Keratinocyte (primary cell): Measurements from ENCODE around the gene SELE. TPM values are rescaled to one million over a fixed set of nuclear protein-coding genes. Genes with fewer than 3 reads are reported as not detected.

Source experiments
- DNase-seq: peaks from one replicate; pipeline ENCODE4 v3.0.0-alpha.2; 2011; ENCODE audit warnings: low read depth, missing footprints, low spot score
- FAIRE-seq: peaks from 2 replicates; lab custom pipeline; 2011; peaks lifted over from hg19 to GRCh38; lab: Jason Lieb, UNC
- H2AFZ ChIP-seq: 2 replicates; pipeline ENCODE4 v1.6.0; 2012; ENCODE audit warnings: low read length, control low read depth, inconsistent platforms; ENCODE audit not compliant: control insufficient read depth
- H3K27ac ChIP-seq: 2 replicates; pipeline ENCODE4 v1.5.1; 2011; ENCODE audit warnings: low read length; ENCODE audit not compliant: control insufficient read depth, insufficient read depth
- H3K27me3 ChIP-seq: 3 replicates; pipeline ENCODE4 v1.6.0; 2011; ENCODE audit warnings: low read length; ENCODE audit not compliant: control insufficient read depth, insufficient read depth; ENCODE audit errors: extremely low read depth
- H3K36me3 ChIP-seq, 2 experiments: 2 replicates in 1 of 2; 3 replicates in 1 of 2; pipeline ENCODE4 v1.5.1; 2011; ENCODE audit warnings: low read length in 2 of 2, mild to moderate bottlenecking in 1 of 2; ENCODE audit not compliant: control insufficient read depth in 2 of 2, insufficient read depth in 2 of 2; ENCODE audit errors: extremely low read depth in 1 of 2
- H3K4me1 ChIP-seq: 3 replicates; pipeline ENCODE4 v1.5.1; 2011; ENCODE audit warnings: low read length; ENCODE audit not compliant: control insufficient read depth, insufficient read depth; ENCODE audit errors: extremely low read depth
- H3K4me2 ChIP-seq: 3 replicates; pipeline ENCODE4 v1.6.0; 2011; ENCODE audit warnings: low read depth, low read length; ENCODE audit not compliant: control insufficient read depth, insufficient read depth; ENCODE audit errors: extremely low read depth
- H3K4me3 ChIP-seq, 3 experiments: fragments of 200-600 bp in 1 of 3; sonication (generic) in 1 of 3; 2 replicates in 2 of 3; 3 replicates in 1 of 3; pipeline ENCODE4 v1.5.1; 2011 to 2016; ENCODE audit warnings: low read length in 3 of 3, mild to moderate bottlenecking in 3 of 3, control low read depth in 2 of 3, inconsistent platforms in 1 of 3, low read depth in 1 of 3, mixed read lengths in 1 of 3, mixed run types in 1 of 3, moderate library complexity in 1 of 3; ENCODE audit not compliant: control insufficient read depth in 2 of 3, insufficient read depth in 2 of 3; ENCODE audit errors: extremely low read depth in 1 of 3
- H3K79me2 ChIP-seq: 2 replicates; pipeline ENCODE4 v1.6.0; 2012; ENCODE audit warnings: low read length; ENCODE audit not compliant: control insufficient read depth, insufficient read depth
- H3K9ac ChIP-seq: 3 replicates; pipeline ENCODE4 v1.6.0; 2011; ENCODE audit warnings: low read length; ENCODE audit not compliant: control insufficient read depth, insufficient read depth; ENCODE audit errors: extremely low read depth
- H3K9me1 ChIP-seq: 3 replicates; pipeline ENCODE4 v1.6.0; 2011; ENCODE audit warnings: low read length; ENCODE audit not compliant: control insufficient read depth, insufficient read depth; ENCODE audit errors: extremely low read depth
- H3K9me3 ChIP-seq: 2 replicates; pipeline ENCODE4 v1.5.1; 2012; ENCODE audit warnings: low read depth, low read length; ENCODE audit not compliant: control insufficient read depth
- H4K20me1 ChIP-seq: 3 replicates; pipeline ENCODE4 v1.6.0; 2011; ENCODE audit warnings: low read length; ENCODE audit not compliant: control insufficient read depth, insufficient read depth; ENCODE audit errors: extremely low read depth
- EZH2 ChIP-seq: IDR thresholded peaks from one replicate; pipeline ENCODE4 v1.6.1; 2012; ENCODE audit warnings: inconsistent platforms, mild to moderate bottlenecking, low read length, moderate library complexity
- dilution Hi-C: fragments of 300-500 bp; cut with MboI; formaldehyde crosslinking; loops from one replicate; pipeline ENCODE4 v1.7.0; 2020; ENCODE audit warnings: low sequenced_read_pairs; ENCODE audit not compliant: extremely low pct_ligation_motif_present
- polyA plus RNA-seq, 5 experiments: library from polyadenylated mRNA; depleted of rRNA in 3 of 5; stranded (reverse) in 3 of 5; stranded (forward) in 1 of 5; unstranded in 1 of 5; fragments of >200 nt; gene quantifications; 1 replicate in 1 of 5; 2 replicates in 3 of 5; 3 replicates in 1 of 5; pipeline versions ENCODE4 v1.2.1 to v1.2.3, GENCODE V29; 2011 to 2012; ENCODE audit warnings: missing spikeins in 2 of 5, low read depth in 1 of 5, low replicate concordance in 1 of 5
- TF ChIP-seq, protein P1 (sequence below), 3 experiments: IDR thresholded peaks in 1 of 3; conservative IDR thresholded peaks in 1 of 3; optimal IDR thresholded peaks in 1 of 3; 2 replicates in 2 of 3; 3 replicates in 1 of 3; pipeline versions ENCODE3 to v1.5.1; 2011; ENCODE audit warnings: low read length in 3 of 3, mild to moderate bottlenecking in 3 of 3, moderate library complexity in 2 of 3, control low read depth in 1 of 3, inconsistent platforms in 1 of 3; ENCODE audit not compliant: insufficient read depth in 2 of 3; ENCODE audit errors: extremely low read depth in 1 of 3

Gene SELE
- polyA plus RNA-seq, 1 donor (not counting 4 experiments of a cell fraction or from before 2014, with no cell fraction given) = not detected

DNA sequence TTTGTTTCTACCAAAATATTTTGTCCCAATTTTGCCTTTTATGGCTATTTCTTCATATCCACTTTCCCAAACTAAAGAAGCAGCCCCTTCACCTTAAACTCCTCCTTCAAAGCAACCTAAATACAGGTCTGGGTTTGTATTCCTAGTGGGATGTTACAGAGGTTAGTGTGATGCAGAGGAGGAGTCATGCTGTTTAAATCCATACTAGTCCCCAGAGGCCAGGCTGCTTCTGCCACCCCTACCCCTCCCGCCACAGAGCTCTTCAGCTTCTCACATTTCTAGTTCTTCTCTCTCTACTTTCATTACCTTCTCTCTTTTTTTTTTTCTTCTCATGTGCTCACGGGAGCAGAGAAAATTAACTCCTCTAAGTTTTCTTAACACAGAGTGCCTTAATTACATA lies 51.8 kb downstream of the SELE start:
- Histone ChIP-seq H3K4me1 (no peaks in the 10 kb centered on the region), H3K9ac (no peak overlapping the region), H3K36me3 (no peaks in the 10 kb centered on the region), H3K9me3 (no peaks in the 10 kb centered on the region), H3K9me1 (no peaks in the 10 kb centered on the region), H2AFZ (no peak overlapping the region), H3K27me3 (no peaks in the 10 kb centered on the region), H4K20me1 (no peaks in the 10 kb centered on the region), H3K4me3 (no peak overlapping the region), H3K27ac (no peak overlapping the region), H3K4me2 (no peak overlapping the region), H3K79me2 (no peaks in the 10 kb centered on the region)
- FAIRE-seq (no peak), DNase-seq (no peak)
- dilution Hi-C loops = no loop called here
- no peak for TF ChIP-seq EZH2
- TF ChIP-seq, protein P1, sequence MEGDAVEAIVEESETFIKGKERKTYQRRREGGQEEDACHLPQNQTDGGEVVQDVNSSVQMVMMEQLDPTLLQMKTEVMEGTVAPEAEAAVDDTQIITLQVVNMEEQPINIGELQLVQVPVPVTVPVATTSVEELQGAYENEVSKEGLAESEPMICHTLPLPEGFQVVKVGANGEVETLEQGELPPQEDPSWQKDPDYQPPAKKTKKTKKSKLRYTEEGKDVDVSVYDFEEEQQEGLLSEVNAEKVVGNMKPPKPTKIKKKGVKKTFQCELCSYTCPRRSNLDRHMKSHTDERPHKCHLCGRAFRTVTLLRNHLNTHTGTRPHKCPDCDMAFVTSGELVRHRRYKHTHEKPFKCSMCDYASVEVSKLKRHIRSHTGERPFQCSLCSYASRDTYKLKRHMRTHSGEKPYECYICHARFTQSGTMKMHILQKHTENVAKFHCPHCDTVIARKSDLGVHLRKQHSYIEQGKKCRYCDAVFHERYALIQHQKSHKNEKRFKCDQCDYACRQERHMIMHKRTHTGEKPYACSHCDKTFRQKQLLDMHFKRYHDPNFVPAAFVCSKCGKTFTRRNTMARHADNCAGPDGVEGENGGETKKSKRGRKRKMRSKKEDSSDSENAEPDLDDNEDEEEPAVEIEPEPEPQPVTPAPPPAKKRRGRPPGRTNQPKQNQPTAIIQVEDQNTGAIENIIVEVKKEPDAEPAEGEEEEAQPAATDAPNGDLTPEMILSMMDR (optimal IDR thresholded peaks at IDR 0.05 in 1 of 3, IDR thresholded peaks at IDR 0.05 in 1 of 3, conservative IDR thresholded peaks at IDR 0.05 in 1 of 3; ENCODE audit: extremely low read depth in 1 of 3, insufficient read depth in 2 of 3, low read length in 3 of 3) = no peak

DNA sequence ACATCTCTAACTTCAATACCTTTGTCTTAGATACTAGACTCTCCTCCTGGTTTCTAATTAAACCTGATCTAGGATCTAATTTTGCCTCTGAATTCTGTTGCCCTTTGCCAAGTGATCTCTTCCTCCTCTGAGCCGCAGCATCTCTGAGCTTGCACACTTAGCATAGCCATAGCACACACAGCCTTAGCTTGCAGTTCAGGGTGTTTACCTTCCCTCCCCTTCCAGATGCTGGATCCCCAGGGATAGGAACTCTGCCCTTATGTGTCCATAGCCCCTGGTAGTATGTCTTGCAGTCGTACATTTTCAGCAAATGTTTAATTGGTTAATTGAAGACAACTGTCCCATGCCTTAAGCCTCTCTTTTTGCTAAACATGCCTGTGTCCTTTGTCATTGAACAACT lies 52.7 kb downstream of the SELE start:
- Histone ChIP-seq H3K27me3 (no peaks in the 10 kb centered on the region), H3K4me2 (no peak overlapping the region), H2AFZ (no peak overlapping the region), H3K9me1 (no peaks in the 10 kb centered on the region), H3K9ac (no peak overlapping the region), H3K27ac (no peak overlapping the region), H3K9me3 (no peaks in the 10 kb centered on the region), H4K20me1 (no peaks in the 10 kb centered on the region), H3K79me2 (no peaks in the 10 kb centered on the region), H3K36me3 (no peaks in the 10 kb centered on the region), H3K4me3 (no peak overlapping the region), H3K4me1 (no peaks in the 10 kb centered on the region)
- FAIRE-seq = no peak
- no peak for DNase-seq
- TF ChIP-seq EZH2 = no peak
- TF ChIP-seq, protein P1 (optimal IDR thresholded peaks at IDR 0.05 in 1 of 3, IDR thresholded peaks at IDR 0.05 in 1 of 3, conservative IDR thresholded peaks at IDR 0.05 in 1 of 3; ENCODE audit: extremely low read depth in 1 of 3, insufficient read depth in 2 of 3, low read length in 3 of 3) = no peak
- dilution Hi-C loops = no loop called here
